ENCODE results near the gene RPA1.

DNA sequence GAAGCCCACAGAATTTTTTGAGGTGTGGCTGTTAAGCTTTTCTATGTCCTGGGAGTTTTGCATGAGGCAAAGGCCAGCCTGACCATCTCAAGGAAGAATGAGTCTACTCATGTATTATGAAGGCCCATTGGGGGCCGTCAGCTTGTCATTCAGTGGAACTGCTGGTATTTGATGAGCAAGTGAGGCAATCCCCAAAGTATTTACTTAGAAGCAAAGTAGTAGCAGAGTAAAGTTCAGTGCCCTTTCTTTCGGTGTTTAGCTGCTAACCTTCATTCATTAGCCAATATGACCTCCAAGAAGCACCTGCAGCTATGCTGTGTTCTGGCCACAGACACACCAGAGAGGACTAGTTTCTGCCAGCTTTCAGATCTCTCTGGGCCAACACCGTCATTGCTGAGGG lies 80.2 kb downstream of the RPA1 start:
- TF ChIP-seq, protein P1, sequence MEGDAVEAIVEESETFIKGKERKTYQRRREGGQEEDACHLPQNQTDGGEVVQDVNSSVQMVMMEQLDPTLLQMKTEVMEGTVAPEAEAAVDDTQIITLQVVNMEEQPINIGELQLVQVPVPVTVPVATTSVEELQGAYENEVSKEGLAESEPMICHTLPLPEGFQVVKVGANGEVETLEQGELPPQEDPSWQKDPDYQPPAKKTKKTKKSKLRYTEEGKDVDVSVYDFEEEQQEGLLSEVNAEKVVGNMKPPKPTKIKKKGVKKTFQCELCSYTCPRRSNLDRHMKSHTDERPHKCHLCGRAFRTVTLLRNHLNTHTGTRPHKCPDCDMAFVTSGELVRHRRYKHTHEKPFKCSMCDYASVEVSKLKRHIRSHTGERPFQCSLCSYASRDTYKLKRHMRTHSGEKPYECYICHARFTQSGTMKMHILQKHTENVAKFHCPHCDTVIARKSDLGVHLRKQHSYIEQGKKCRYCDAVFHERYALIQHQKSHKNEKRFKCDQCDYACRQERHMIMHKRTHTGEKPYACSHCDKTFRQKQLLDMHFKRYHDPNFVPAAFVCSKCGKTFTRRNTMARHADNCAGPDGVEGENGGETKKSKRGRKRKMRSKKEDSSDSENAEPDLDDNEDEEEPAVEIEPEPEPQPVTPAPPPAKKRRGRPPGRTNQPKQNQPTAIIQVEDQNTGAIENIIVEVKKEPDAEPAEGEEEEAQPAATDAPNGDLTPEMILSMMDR (IDR thresholded peaks at IDR 0.05; ENCODE audit: poor library complexity), result no peak
- no peak for TF ChIP-seq EZH2 (IDR thresholded peaks at IDR 0.05; ENCODE audit: borderline replicate concordance)
